HepG2 (cell line): ENCODE data around the gene PRKAR1A. TPM values are rescaled to one million over a fixed set of nuclear protein-coding genes. Genes with fewer than 3 reads are reported as not detected.

Experiments used
- ATAC-seq: fragments of 200-7000 bp; cut with Tn5 transposase; 3 replicates; pipeline ENCODE4 v1.9.1; 2020; ENCODE audit warnings: mild to moderate bottlenecking, moderate library complexity
- BruUV-seq: library from RNA; stranded (reverse); fragments of 400-500 nt; replicated peaks from 2 replicates; lab custom pipeline; 2021; lab: Mats Ljungman, UMichigan
- CTCF ChIA-PET: fragments of 300-600 bp; formaldehyde crosslinking; extraction: SDS; loops from one replicate; lab custom pipeline; 2021; ENCODE audit warnings: low total read pairs, inconsistent platforms, low intra/inter-chr PET ratio; lab: Yijun Ruan, JAX
- POLR2A ChIA-PET: fragments of 350-600 bp; sonication (Branson Sonifier 250); formaldehyde crosslinking; loops from one replicate; lab custom pipeline; 2020; ENCODE audit warnings: antibody characterized with exemption, inconsistent platforms; lab: Yijun Ruan, JAX
- DNase-seq: peaks from one replicate; pipeline ENCODE4 v3.0.0-alpha.2; 2015; ENCODE audit warnings: low spot score
- FAIRE-seq: peaks from 3 replicates; lab custom pipeline; 2011; peaks lifted over from hg19 to GRCh38; lab: Jason Lieb, UNC
- H2AFZ ChIP-seq: one replicate; pipeline ENCODE4 v1.6.1; 2011; ENCODE audit warnings: low read length, inconsistent platforms
- H3K27ac ChIP-seq: fragments of 300-600 bp; 3 replicates; pipeline ENCODE4 v1.8.0; 2011; ENCODE audit warnings: mixed run types, mild to moderate bottlenecking, mixed read lengths, low read length, inconsistent platforms; ENCODE audit not compliant: insufficient read depth; ENCODE audit errors: extremely low read length
- H3K27me3 ChIP-seq, 2 experiments: fragments of 200-600 bp in 1 of 2; 2 replicates in 1 of 2; 3 replicates in 1 of 2; pipeline versions ENCODE4 v1.6.0 to v1.8.0; 2011; ENCODE audit warnings: low read length in 2 of 2, mild to moderate bottlenecking in 2 of 2, moderate library complexity in 2 of 2, inconsistent platforms in 1 of 2; ENCODE audit not compliant: insufficient read depth in 2 of 2, control insufficient read depth in 1 of 2
- H3K36me3 ChIP-seq, 2 experiments: fragments of 200-600 bp in 1 of 2; replicated peaks in 1 of 2; 2 replicates in 1 of 2; 3 replicates in 1 of 2; pipeline versions ENCODE4 v1.5.1 to v1.8.0; 2011; ENCODE audit warnings: low read length in 2 of 2, inconsistent platforms in 1 of 2; ENCODE audit not compliant: insufficient read depth in 2 of 2, control insufficient read depth in 1 of 2
- H3K4me1 ChIP-seq: 2 replicates; pipeline ENCODE4 v1.5.1; 2012; ENCODE audit warnings: low read length, inconsistent platforms; ENCODE audit not compliant: insufficient read depth
- H3K4me2 ChIP-seq: 2 replicates; pipeline ENCODE4 v1.6.0; 2011; ENCODE audit warnings: low read depth, low read length, inconsistent platforms
- H3K4me3 ChIP-seq, 3 experiments: fragments of 200-600 bp in 1 of 3; sonication (generic), shearing (Covaris generic) in 1 of 3; replicated peaks in 1 of 3; 2 replicates each; pipeline ENCODE4 v1.5.1; 2011 to 2016; ENCODE audit warnings: low read length in 3 of 3, inconsistent platforms in 2 of 3, low read depth in 2 of 3, mild to moderate bottlenecking in 2 of 3, control low read depth in 1 of 3, mixed read lengths in 1 of 3; ENCODE audit not compliant: insufficient read depth in 1 of 3
- H3K79me2 ChIP-seq: one replicate; pipeline ENCODE4 v1.6.1; 2011; ENCODE audit warnings: low read length, inconsistent platforms; ENCODE audit not compliant: insufficient read depth
- H3K9ac ChIP-seq: 2 replicates; pipeline ENCODE4 v1.6.0; 2011; ENCODE audit warnings: mild to moderate bottlenecking, low read depth, low read length, inconsistent platforms; ENCODE audit not compliant: insufficient read depth
- H3K9me3 ChIP-seq: 2 replicates; pipeline ENCODE4 v1.5.1; 2012; ENCODE audit warnings: mild to moderate bottlenecking, low read length
- H4K20me1 ChIP-seq: 2 replicates; pipeline ENCODE4 v1.6.0; 2011; ENCODE audit warnings: inconsistent platforms, mild to moderate bottlenecking, low read length, moderate library complexity; ENCODE audit not compliant: insufficient read depth
- CENPT ChIP-seq: sonication (generic); formaldehyde crosslinking; IDR thresholded peaks from 2 replicates; pipeline ENCODE4 v1.8.0; 2022; ENCODE audit warnings: low read depth, mild to moderate bottlenecking, moderate library complexity, missing genetic modification reagents
- CHD4 ChIP-seq: fragments of 200-600 bp; sonication (generic); IDR thresholded peaks from 2 replicates; pipeline ENCODE4 v1.7.0; 2017; ENCODE audit warnings: mild to moderate bottlenecking, low read length, borderline replicate concordance
- HNF1A ChIP-seq, 2 experiments: sonication (generic) in 1 of 2; formaldehyde crosslinking in 1 of 2; IDR thresholded peaks; 2 replicates each; pipeline versions ENCODE4 v1.4.0 to v1.6.1; 2016 to 2020; ENCODE audit warnings: borderline replicate concordance in 1 of 2, low read depth in 1 of 2, mild to moderate bottlenecking in 1 of 2, missing genetic modification reagents in 1 of 2
- JDP2 ChIP-seq: sonication (generic); formaldehyde crosslinking; IDR thresholded peaks from 2 replicates; pipeline ENCODE4 v1.8.1; 2022; ENCODE audit warnings: missing genetic modification reagents, borderline replicate concordance
- JUNB ChIP-seq: sonication (generic); formaldehyde crosslinking; IDR thresholded peaks from 2 replicates; pipeline ENCODE4 v1.8.0; 2022; ENCODE audit warnings: missing genetic modification reagents, mild to moderate bottlenecking, borderline replicate concordance
- KLF11 ChIP-seq: IDR thresholded peaks from 2 replicates; pipeline ENCODE4 v1.6.1; 2016; ENCODE audit warnings: missing compliant biosample characterization
- KLF15 ChIP-seq: sonication (generic); formaldehyde crosslinking; IDR thresholded peaks from 2 replicates; pipeline ENCODE4 v1.8.1; 2023; ENCODE audit warnings: borderline replicate concordance, mild to moderate bottlenecking, inconsistent platforms, missing genetic modification reagents, mixed read lengths
- RNF2 ChIP-seq: fragments of 450-650 bp; conservative IDR thresholded peaks from 2 replicates; pipeline ENCODE4 v1.6.1; 2016; ENCODE audit warnings: low read depth
- YY1 ChIP-seq: IDR thresholded peaks from 2 replicates; pipeline ENCODE4 v1.6.1; 2011; ENCODE audit warnings: low read length, low read depth, moderate library complexity, mild to moderate bottlenecking; ENCODE audit not compliant: insufficient read depth, insufficient replicate concordance
- ZFP90 ChIP-seq: sonication (generic); formaldehyde crosslinking; IDR thresholded peaks from 2 replicates; pipeline ENCODE4 v1.8.0; 2022; ENCODE audit warnings: missing genetic modification reagents, mild to moderate bottlenecking, inconsistent platforms, borderline replicate concordance
- ZNF224 ChIP-seq: sonication (generic); formaldehyde crosslinking; IDR thresholded peaks from 2 replicates; pipeline ENCODE4 v1.5.0; 2020; ENCODE audit warnings: mild to moderate bottlenecking, missing genetic modification reagents
- ZNF496 ChIP-seq: sonication (generic); formaldehyde crosslinking; IDR thresholded peaks from 2 replicates; pipeline ENCODE4 v1.8.1; 2023; ENCODE audit warnings: mild to moderate bottlenecking, moderate library complexity, missing genetic modification reagents; ENCODE audit not compliant: insufficient replicate concordance
- ZNF672 ChIP-seq: sonication (generic); formaldehyde crosslinking; IDR thresholded peaks from 2 replicates; pipeline ENCODE4 v1.8.1; 2022; ENCODE audit warnings: missing genetic modification reagents
- ZNF691 ChIP-seq: sonication (generic); formaldehyde crosslinking; IDR thresholded peaks from 2 replicates; pipeline ENCODE4 v1.4.0; 2020; ENCODE audit warnings: missing genetic modification reagents, low read depth, mild to moderate bottlenecking, borderline replicate concordance
- WGBS: methylation state at CpG from one replicate; pipeline ENCODE4 v1.1.6; 2017; ENCODE audit warnings: low lambda C conversion rate; 5-methylcytosine and 5-hydroxymethylcytosine counted together
- in situ Hi-C: cut with HindIII; loops from 2 replicates; pipeline ENCODE4 v1.10.0; 2017; ENCODE audit warnings: low pct_unique_long_range_greater_than_20kb; ENCODE audit not compliant: extremely low pct_ligation_motif_present
- intact Hi-C: fragments of 100-400 bp; cut with micrococcal nuclease; formaldehyde crosslinking; loops from one replicate; pipeline ENCODE4 v1.10.0; 2022; ENCODE audit not compliant: unreplicated experiment
- polyA plus RNA-seq, 8 experiments: library from polyadenylated mRNA; depleted of rRNA in 3 of 8; stranded (reverse) in 7 of 8; unstranded in 1 of 8; fragments of >200 nt; fragmentation: Illumina TruSeq in 4 of 8; extraction: Trizol in 4 of 8; gene quantifications; 2 replicates each; pipeline versions ENCODE4 v1.2.1 to v1.2.3, GENCODE V29; 2011 to 2016; ENCODE audit warnings: low read depth in 4 of 8, missing spikeins in 1 of 8, mixed read lengths in 1 of 8; ENCODE audit not compliant: insufficient read depth in 1 of 8
- total RNA-seq, 5 experiments: library from RNA; depleted of rRNA; stranded (reverse); fragments of >200 nt; fragmentation: Illumina TruSeq; extraction: Trizol; gene quantifications; 2 replicates each; pipeline ENCODE4 v1.2.3, GENCODE V29; 2016; ENCODE audit warnings: low read depth in 1 of 5

PRKAR1A gene
- total and polyA plus RNA-seq, 2 of the 13 experiments (the other 11 are each of a cell fraction or from before 2014, with no cell fraction given) = 265 to 266 TPM

- no peak for FAIRE-seq
- no peak overlapping the region for H3K27ac ChIP-seq
- CTCF ChIA-PET = no interaction called here
These were observed 13.5 kb upstream of the PRKAR1A start for GRCh38 chr17:68498479-68499326.

GRCh38 chr17:68499587-68499986, 12.6 kb upstream of the PRKAR1A start:
- intact Hi-C loops (no loop called here), in situ Hi-C loops (no loop called here)
- POLR2A ChIA-PET = no interaction called here
- no peak for FAIRE-seq
- peaks cover 25% of the 10 kb centered on the region for H3K4me1 ChIP-seq
- H3K79me2 ChIP-seq = no peaks in the 10 kb centered on the region
- H3K4me2 ChIP-seq = no peak overlapping the region
- ATAC-seq = no peak
- H3K9me3 ChIP-seq = no peaks in the 10 kb centered on the region
- BruUV-seq = no TSS peak
- H3K27me3 ChIP-seq = no peaks in the 10 kb centered on the region; a peak in 2 of 5 replicates
- H3K4me3 ChIP-seq = no peak overlapping the region
- H3K36me3 ChIP-seq = no peaks in the 10 kb centered on the region
- H2AFZ ChIP-seq = no peak overlapping the region
- no peaks in the 10 kb centered on the region for H4K20me1 ChIP-seq
- WGBS = 51% methylated on average over 5 of the region's 5 CpGs
- no peak overlapping the region for H3K9ac ChIP-seq
- H3K27ac ChIP-seq = no peak overlapping the region
- no peak for DNase-seq
- CTCF ChIA-PET = no interaction called here
- TF ChIP-seq KLF11 (CRISPR knock-in tag) (no peak), JUNB (CRISPR knock-in tag) (no peak), HNF1A (IDR thresholded peaks at IDR 0.05; ENCODE audit: low read depth) (no peak), HNF1A (CRISPR knock-in tag; IDR thresholded peaks at IDR 0.05; ENCODE audit: borderline replicate concordance) (no peak), ZNF691 (CRISPR knock-in tag) (no peak), JDP2 (CRISPR knock-in tag) (no peak), KLF15 (no peak), CENPT (no peak), CHD4 (no peak), ZNF224 (CRISPR knock-in tag) (no peak)

More at GRCh38 chr17:68498479-68499326, 13.5 kb upstream of the PRKAR1A start:
- ATAC-seq (no peak; the same call in 2 of the 3 replicates), DNase-seq (no peak)
- no TSS peak for BruUV-seq
- WGBS = 39% methylated on average over 7 of the region's 7 CpGs
- H3K79me2 ChIP-seq = no peaks in the 10 kb centered on the region
- H3K27me3 ChIP-seq = no peaks in the 10 kb centered on the region; a peak in 2 of 5 replicates
- POLR2A ChIA-PET = interaction anchor here (0.7 kb wide), 1 partner anchor 14 kb away, joined by 4 read pairs; the partner anchor contains the start of gene PRKAR1A
- no peaks in the 10 kb centered on the region for H3K9me3 ChIP-seq
- no peaks in the 10 kb centered on the region for H4K20me1 ChIP-seq
- H3K4me2 ChIP-seq = peak overlapping the region; percentile 21; the same call in 1 of the 2 replicates
- intact Hi-C loops (no loop called here), in situ Hi-C loops (no loop called here)
- no peak overlapping the region for H3K4me3 ChIP-seq
- peaks cover 25% of the 10 kb centered on the region for H3K4me1 ChIP-seq
- H2AFZ ChIP-seq = no peak overlapping the region
- TF ChIP-seq RNF2 (no peak), ZFP90 (CRISPR knock-in tag) (no peak), YY1 (no peak), ZNF496 (no peak), ZNF672 (CRISPR knock-in tag) (no peak)
- TF ChIP-seq, all 625 proteins: peak for 0
- Histone ChIP-seq H3K36me3 (no peaks in the 10 kb centered on the region), H3K9ac (no peak overlapping the region)
